Measurements from ENCODE around the gene ALKBH1. TPM values are rescaled to one million over a fixed set of nuclear protein-coding genes. Genes with fewer than 3 reads are reported as not detected.
A peak's percentile ranks its signal among the peaks of the same experiment; 100 is the strongest.

Gene ALKBH1
- total and polyA plus RNA-seq, 2 of the 13 experiments (the other 11 are each of a cell fraction or from before 2014, with no cell fraction given), result 12.5 to 14.3 TPM

DNA sequence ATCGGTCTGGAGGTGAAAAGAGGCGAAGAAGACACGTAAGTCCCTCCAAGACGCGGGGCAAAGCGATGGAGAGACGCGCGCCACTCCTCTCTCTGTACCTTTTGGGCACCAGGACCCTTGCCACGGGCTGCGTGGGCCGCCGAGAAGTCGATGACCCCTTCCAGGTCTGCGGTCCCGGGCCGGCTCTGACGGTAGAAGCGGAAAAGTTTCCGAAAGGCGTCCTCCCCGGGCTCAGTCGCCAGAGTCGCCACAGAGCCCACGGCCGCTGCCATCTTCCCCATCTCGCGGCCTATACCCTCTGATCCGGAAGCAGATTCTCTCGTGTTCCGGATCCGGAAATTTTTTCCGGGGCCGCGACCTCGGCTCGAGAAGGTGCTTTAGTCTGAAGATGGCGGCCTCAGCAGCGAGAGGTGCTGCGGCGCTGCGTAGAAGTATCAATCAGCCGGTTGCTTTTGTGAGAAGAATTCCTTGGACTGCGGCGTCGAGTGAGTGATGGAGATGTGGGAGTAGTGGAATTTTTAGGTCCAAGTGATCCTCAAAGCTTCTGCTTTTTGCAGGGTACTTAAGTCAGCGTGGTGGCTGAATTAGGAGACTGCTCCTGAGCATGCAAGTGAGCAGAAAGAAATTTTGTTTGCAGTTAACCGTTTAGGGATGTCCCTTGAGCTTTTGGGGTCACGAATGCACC, at the start of gene ALKBH1, which contains the start of gene SLIRP (continued):
- no peak for TF ChIP-seq DZIP1 (CRISPR knock-in tag; IDR thresholded peaks at IDR 0.05)
- TF ChIP-seq HOXA7 (CRISPR knock-in tag; IDR thresholded peaks at IDR 0.05), result no peak
- no peak for TF ChIP-seq ZNF597 (CRISPR knock-in tag; IDR thresholded peaks at IDR 0.05)
- TF ChIP-seq LCORL (IDR thresholded peaks at IDR 0.05), result no peak
- TF ChIP-seq LCORL (CRISPR knock-in tag; IDR thresholded peaks at IDR 0.05), result peak; percentile 48
- TF ChIP-seq WIZ (CRISPR knock-in tag; IDR thresholded peaks at IDR 0.05), result no peak
- no peak for TF ChIP-seq ZNF644 (CRISPR knock-in tag; IDR thresholded peaks at IDR 0.05; ENCODE audit: low read depth)
- TF ChIP-seq ZNF432 (CRISPR knock-in tag; IDR thresholded peaks at IDR 0.05; ENCODE audit: borderline replicate concordance), result no peak
- TF ChIP-seq ZNF850 (CRISPR knock-in tag; conservative IDR thresholded peaks at IDR 0.05), result peak; percentile 26; the same call in 1 of the 2 replicates
- TF ChIP-seq RFX5 (IDR thresholded peaks at IDR 0.05; ENCODE audit: low read depth, low read length), result no peak
- 0 out of 2 replicates have a peak, but pooled peaks have one; percentile 27 for TF ChIP-seq ATF2 (CRISPR knock-in tag; IDR thresholded peaks at IDR 0.05)
- TF ChIP-seq ELF4 (CRISPR knock-in tag; IDR thresholded peaks at IDR 0.05; ENCODE audit: borderline replicate concordance), result peak; percentile 53; the same call in 1 of the 2 replicates
- no peak for TF ChIP-seq NFE2L1 (CRISPR knock-in tag; IDR thresholded peaks at IDR 0.05; ENCODE audit: borderline replicate concordance)
- no peak for TF ChIP-seq AGO2 (optimal IDR thresholded peaks at IDR 0.05; ENCODE audit: low read depth, low read length)
- TF ChIP-seq, protein P1, sequence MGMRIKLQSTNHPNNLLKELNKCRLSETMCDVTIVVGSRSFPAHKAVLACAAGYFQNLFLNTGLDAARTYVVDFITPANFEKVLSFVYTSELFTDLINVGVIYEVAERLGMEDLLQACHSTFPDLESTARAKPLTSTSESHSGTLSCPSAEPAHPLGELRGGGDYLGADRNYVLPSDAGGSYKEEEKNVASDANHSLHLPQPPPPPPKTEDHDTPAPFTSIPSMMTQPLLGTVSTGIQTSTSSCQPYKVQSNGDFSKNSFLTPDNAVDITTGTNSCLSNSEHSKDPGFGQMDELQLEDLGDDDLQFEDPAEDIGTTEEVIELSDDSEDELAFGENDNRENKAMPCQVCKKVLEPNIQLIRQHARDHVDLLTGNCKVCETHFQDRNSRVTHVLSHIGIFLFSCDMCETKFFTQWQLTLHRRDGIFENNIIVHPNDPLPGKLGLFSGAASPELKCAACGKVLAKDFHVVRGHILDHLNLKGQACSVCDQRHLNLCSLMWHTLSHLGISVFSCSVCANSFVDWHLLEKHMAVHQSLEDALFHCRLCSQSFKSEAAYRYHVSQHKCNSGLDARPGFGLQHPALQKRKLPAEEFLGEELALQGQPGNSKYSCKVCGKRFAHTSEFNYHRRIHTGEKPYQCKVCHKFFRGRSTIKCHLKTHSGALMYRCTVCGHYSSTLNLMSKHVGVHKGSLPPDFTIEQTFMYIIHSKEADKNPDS (CRISPR knock-in tag; IDR thresholded peaks at IDR 0.05), result no peak
- no peak for TF ChIP-seq TEAD2 (CRISPR knock-in tag; IDR thresholded peaks at IDR 0.05)
- no peak for TF ChIP-seq CREB1 (IDR thresholded peaks at IDR 0.05)
- TF ChIP-seq CREB1 (CRISPR knock-in tag; IDR thresholded peaks at IDR 0.05), result peak; percentile 78
- TF ChIP-seq, protein P2, sequence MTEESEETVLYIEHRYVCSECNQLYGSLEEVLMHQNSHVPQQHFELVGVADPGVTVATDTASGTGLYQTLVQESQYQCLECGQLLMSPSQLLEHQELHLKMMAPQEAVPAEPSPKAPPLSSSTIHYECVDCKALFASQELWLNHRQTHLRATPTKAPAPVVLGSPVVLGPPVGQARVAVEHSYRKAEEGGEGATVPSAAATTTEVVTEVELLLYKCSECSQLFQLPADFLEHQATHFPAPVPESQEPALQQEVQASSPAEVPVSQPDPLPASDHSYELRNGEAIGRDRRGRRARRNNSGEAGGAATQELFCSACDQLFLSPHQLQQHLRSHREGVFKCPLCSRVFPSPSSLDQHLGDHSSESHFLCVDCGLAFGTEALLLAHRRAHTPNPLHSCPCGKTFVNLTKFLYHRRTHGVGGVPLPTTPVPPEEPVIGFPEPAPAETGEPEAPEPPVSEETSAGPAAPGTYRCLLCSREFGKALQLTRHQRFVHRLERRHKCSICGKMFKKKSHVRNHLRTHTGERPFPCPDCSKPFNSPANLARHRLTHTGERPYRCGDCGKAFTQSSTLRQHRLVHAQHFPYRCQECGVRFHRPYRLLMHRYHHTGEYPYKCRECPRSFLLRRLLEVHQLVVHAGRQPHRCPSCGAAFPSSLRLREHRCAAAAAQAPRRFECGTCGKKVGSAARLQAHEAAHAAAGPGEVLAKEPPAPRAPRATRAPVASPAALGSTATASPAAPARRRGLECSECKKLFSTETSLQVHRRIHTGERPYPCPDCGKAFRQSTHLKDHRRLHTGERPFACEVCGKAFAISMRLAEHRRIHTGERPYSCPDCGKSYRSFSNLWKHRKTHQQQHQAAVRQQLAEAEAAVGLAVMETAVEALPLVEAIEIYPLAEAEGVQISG (CRISPR knock-in tag; IDR thresholded peaks at IDR 0.05), result peak; percentile 94
